GM23248 (cell line): ENCODE data around the gene RPH3AL. TPM values are rescaled to one million over a fixed set of nuclear protein-coding genes. Genes with fewer than 3 reads are reported as not detected.

Experiments
- DNase-seq: peaks from one replicate; pipeline ENCODE4 v3.0.0-alpha.2; 2015
- H2AFZ ChIP-seq: fragments of 200-600 bp; sonication (generic); 2 replicates; pipeline ENCODE4 v1.6.1; 2016; ENCODE audit warnings: antibody characterized with exemption
- H3F3A ChIP-seq: fragments of 200-600 bp; sonication (generic); 2 replicates; pipeline ENCODE4 v1.6.1; 2016; ENCODE audit warnings: mild to moderate bottlenecking, antibody characterized with exemption, mixed run types; ENCODE audit not compliant: insufficient read depth
- H3K27ac ChIP-seq: fragments of 200-600 bp; sonication (generic); 2 replicates; pipeline ENCODE4 v1.5.1; 2016; ENCODE audit warnings: mild to moderate bottlenecking
- H3K27me3 ChIP-seq: fragments of 200-600 bp; sonication (generic); replicated peaks from 2 replicates; pipeline ENCODE4 v1.6.1; 2016; ENCODE audit warnings: mild to moderate bottlenecking; ENCODE audit not compliant: insufficient read depth
- H3K36me3 ChIP-seq: fragments of 200-600 bp; sonication (generic); 2 replicates; pipeline ENCODE4 v1.6.1; 2016; ENCODE audit warnings: low read depth, mild to moderate bottlenecking
- H3K4me1 ChIP-seq: fragments of 200-600 bp; sonication (generic); 2 replicates; pipeline ENCODE4 v1.6.1; 2016; ENCODE audit warnings: mild to moderate bottlenecking; ENCODE audit not compliant: insufficient read depth
- H3K4me2 ChIP-seq: fragments of 200-600 bp; sonication (generic); one replicate; pipeline ENCODE4 v1.6.1; 2016; ENCODE audit warnings: mild to moderate bottlenecking; ENCODE audit not compliant: unreplicated experiment
- H3K4me3 ChIP-seq: fragments of 200-600 bp; sonication (generic); 2 replicates; pipeline ENCODE4 v1.5.1; 2016; ENCODE audit warnings: mild to moderate bottlenecking
- H3K79me2 ChIP-seq: fragments of 200-600 bp; sonication (generic); 2 replicates; pipeline ENCODE4 v1.6.1; 2016; ENCODE audit warnings: mild to moderate bottlenecking; ENCODE audit not compliant: insufficient read depth
- H3K9ac ChIP-seq: fragments of 200-600 bp; sonication (generic); 2 replicates; pipeline ENCODE4 v1.6.1; 2016; ENCODE audit warnings: mild to moderate bottlenecking
- H3K9me2 ChIP-seq: fragments of 200-600 bp; sonication (generic); 2 replicates; pipeline ENCODE4 v1.6.1; 2016; ENCODE audit warnings: mixed run types, mild to moderate bottlenecking, moderate library complexity; ENCODE audit not compliant: insufficient read depth
- H3K9me3 ChIP-seq: fragments of 200-600 bp; sonication (generic); one replicate; pipeline ENCODE4 v1.6.1; 2017; ENCODE audit warnings: low read depth
- H4K20me1 ChIP-seq: fragments of 200-600 bp; sonication (generic); 2 replicates; pipeline ENCODE4 v1.6.0; 2016; ENCODE audit not compliant: insufficient read depth
- EZH2 ChIP-seq: fragments of 200-600 bp; sonication (generic); IDR thresholded peaks from 2 replicates; pipeline ENCODE4 v1.6.1; 2018; ENCODE audit warnings: antibody characterized with exemption, mild to moderate bottlenecking; ENCODE audit not compliant: insufficient read depth, poor library complexity, severe bottlenecking
- EZH2phosphoT487 ChIP-seq: fragments of 200-600 bp; sonication (generic); IDR thresholded peaks from 2 replicates; pipeline ENCODE4 v1.6.1; 2018; ENCODE audit warnings: antibody characterized with exemption, moderate library complexity, mild to moderate bottlenecking, low read depth; ENCODE audit not compliant: insufficient read depth
- WGBS, 2 experiments: methylation state at CpG; one replicate each; pipeline ENCODE4 v1.1.6; 2015 to 2017; ENCODE audit warnings: low lambda C conversion rate in 2 of 2, low coverage in 1 of 2; ENCODE audit errors: missing lambda C conversion rate in 2 of 2; 5-methylcytosine and 5-hydroxymethylcytosine counted together
- in situ Hi-C: fragments of 300-500 bp; cut with MboI; formaldehyde crosslinking; loops from 2 replicates; pipeline ENCODE4 v1.15.0; 2020
- polyA plus RNA-seq: library from polyadenylated mRNA; unstranded; fragments of >200 nt; fragmentation: Nextera tagmentation; extraction: Ambion mirVana; gene quantifications from 2 replicates; pipeline ENCODE4 v1.2.1, GENCODE V29; 2016
- total RNA-seq: library from RNA; depleted of rRNA; stranded (reverse); fragments of >200 nt; shearing (Covaris generic); gene quantifications from 2 replicates; pipeline ENCODE4 v1.2.3, GENCODE V29; 2014

The RPH3AL gene
- total and polyA plus RNA-seq, 2 experiments from 2014 or later: 2.7 to 5.2 TPM

- 62 to 68% methylated on average over 21 to 22 of the region's 22 CpGs for WGBS, 2 experiments
Measured at GRCh38 chr17:259341-259976, 93.1 kb downstream of the RPH3AL start.

GRCh38 chr17:258906-259305, 93.7 kb downstream of the RPH3AL start:
- no peaks in the 10 kb centered on the region for H4K20me1 ChIP-seq
- no peaks in the 10 kb centered on the region for H3K4me1 ChIP-seq
- H3K27me3 ChIP-seq: no peaks in the 10 kb centered on the region
- H3K9me3 ChIP-seq: no peaks in the 10 kb centered on the region
- H3K4me3 ChIP-seq: no peak overlapping the region
- TF ChIP-seq EZH2phosphoT487 (no peak), EZH2 (no peak)
- H3K9me2 ChIP-seq: no peaks in the 10 kb centered on the region
- H3K27ac ChIP-seq: no peak overlapping the region
- 73 to 78% methylated on average over 12 of the region's 12 CpGs for WGBS, 2 experiments
- no peaks in the 10 kb centered on the region for H3K79me2 ChIP-seq
- H2AFZ ChIP-seq: no peak overlapping the region
- DNase-seq: no peak
- no peaks in the 10 kb centered on the region for H3K36me3 ChIP-seq
- H3K4me2 ChIP-seq: no peak overlapping the region
- no peaks in the 10 kb centered on the region for H3F3A ChIP-seq
- no peak overlapping the region for H3K9ac ChIP-seq
- in situ Hi-C loops: no loop called here

More at GRCh38 chr17:259341-259976, 93.1 kb downstream of the RPH3AL start:
- Histone ChIP-seq H2AFZ (no peak overlapping the region), H3K36me3 (no peaks in the 10 kb centered on the region), H3F3A (no peaks in the 10 kb centered on the region), H3K4me2 (no peak overlapping the region), H3K27ac (no peak overlapping the region), H3K79me2 (no peaks in the 10 kb centered on the region), H3K9me3 (no peaks in the 10 kb centered on the region), H3K4me3 (no peak overlapping the region), H3K27me3 (no peaks in the 10 kb centered on the region), H3K9me2 (no peaks in the 10 kb centered on the region), H4K20me1 (no peaks in the 10 kb centered on the region), H3K9ac (no peak overlapping the region), H3K4me1 (no peaks in the 10 kb centered on the region)
- in situ Hi-C loops: no loop called here
- TF ChIP-seq EZH2phosphoT487 (no peak), EZH2 (no peak)
- DNase-seq: no peak

- in situ Hi-C loops: no loop called here
- H3K9ac ChIP-seq: no peak overlapping the region
Measured at GRCh38 chr17:258045-258734, 94.4 kb downstream of the RPH3AL start.

GRCh38 chr17:253091-253846, 99.3 kb downstream of the RPH3AL start:
- Histone ChIP-seq H3K4me1 (no peaks in the 10 kb centered on the region), H3K36me3 (no peaks in the 10 kb centered on the region), H3K27me3 (no peaks in the 10 kb centered on the region), H3K9ac (no peak overlapping the region), H3K4me3 (no peak overlapping the region), H3K79me2 (no peaks in the 10 kb centered on the region), H3K9me2 (no peaks in the 10 kb centered on the region), H3K4me2 (no peak overlapping the region), H2AFZ (no peak overlapping the region), H3K27ac (no peak overlapping the region), H3K9me3 (no peaks in the 10 kb centered on the region), H4K20me1 (no peaks in the 10 kb centered on the region), H3F3A (no peaks in the 10 kb centered on the region)
- DNase-seq: no peak
- 80 to 83% methylated on average over 21 to 23 of the region's 29 CpGs for WGBS, 2 experiments
- TF ChIP-seq EZH2phosphoT487 (no peak), EZH2 (no peak)
- in situ Hi-C loops: no loop called here

More at GRCh38 chr17:258045-258734, 94.4 kb downstream of the RPH3AL start:
- Histone ChIP-seq H3K27ac (no peak overlapping the region), H3K4me3 (no peak overlapping the region), H2AFZ (no peak overlapping the region), H3K9me3 (no peaks in the 10 kb centered on the region), H3K27me3 (no peaks in the 10 kb centered on the region), H4K20me1 (no peaks in the 10 kb centered on the region), H3F3A (no peaks in the 10 kb centered on the region), H3K9me2 (no peaks in the 10 kb centered on the region), H3K4me1 (no peaks in the 10 kb centered on the region), H3K36me3 (no peaks in the 10 kb centered on the region), H3K79me2 (no peaks in the 10 kb centered on the region), H3K4me2 (no peak overlapping the region)
- no peak for TF ChIP-seq EZH2
- no peak for TF ChIP-seq EZH2phosphoT487
- 64 to 65% methylated on average over 22 to 23 of the region's 23 CpGs for WGBS, 2 experiments
- no peak for DNase-seq
